IMR-90 (cell line): ENCODE measurements around the gene LRRC26. TPM values are rescaled to one million over a fixed set of nuclear protein-coding genes. Genes with fewer than 3 reads are reported as not detected.
A peak's percentile ranks its signal among the peaks of the same experiment; 100 is the strongest.

Source experiments
- ATAC-seq: fragments of 200-7000 bp; cut with Tn5 transposase; 2 replicates; pipeline ENCODE4 v1.9.1; 2020; ENCODE audit warnings: low read depth, mild to moderate bottlenecking, moderate library complexity
- BruUV-seq: library from RNA; stranded (reverse); fragments of 400-500 nt; replicated peaks from 2 replicates; lab custom pipeline; 2021; lab: Mats Ljungman, UMichigan
- CTCF ChIA-PET: fragments of 300-600 bp; formaldehyde crosslinking; extraction: SDS; loops from one replicate; lab custom pipeline; 2021; ENCODE audit warnings: antibody characterized with exemption; lab: Yijun Ruan, JAX
- POLR2A ChIA-PET: fragments of 300-600 bp; sonication (Branson Sonifier 250); formaldehyde crosslinking; loops from one replicate; lab custom pipeline; 2022; ENCODE audit warnings: antibody characterized with exemption; ENCODE audit not compliant: unreplicated experiment; lab: Charles Lee
- DNase-seq: peaks from one replicate; pipeline ENCODE4 v3.0.0; 2013
- H2AFZ ChIP-seq: replicated peaks from 2 replicates; pipeline ENCODE3; 2013; ENCODE audit warnings: low read length, mild to moderate bottlenecking; ENCODE audit not compliant: poor library complexity
- H2AK5ac ChIP-seq: 2 replicates; pipeline ENCODE4 v1.6.1; 2013; ENCODE audit warnings: low read depth, low read length, inconsistent platforms
- H2AK9ac ChIP-seq: replicated peaks from 2 replicates; pipeline ENCODE3; 2013; ENCODE audit warnings: mild to moderate bottlenecking, low read depth, low read length, moderate library complexity; ENCODE audit not compliant: poor library complexity
- H2BK120ac ChIP-seq: 2 replicates; pipeline ENCODE4 v1.6.1; 2013; ENCODE audit warnings: low read depth, low read length, inconsistent platforms
- H2BK15ac ChIP-seq: 3 replicates; pipeline ENCODE4 v1.6.1; 2013; ENCODE audit warnings: low read depth, low read length, inconsistent platforms
- H2BK20ac ChIP-seq: 2 replicates; pipeline ENCODE4 v1.6.1; 2013; ENCODE audit warnings: low read depth, mild to moderate bottlenecking, inconsistent platforms, low read length, moderate library complexity
- H2BK5ac ChIP-seq: 2 replicates; pipeline ENCODE4 v1.6.1; 2013; ENCODE audit warnings: mild to moderate bottlenecking, low read depth, low read length, inconsistent platforms; ENCODE audit not compliant: poor library complexity, severe bottlenecking
- H3K14ac ChIP-seq: replicated peaks from 2 replicates; pipeline ENCODE4 v1.6.1; 2013; ENCODE audit warnings: low read depth, low read length, inconsistent platforms
- H3K18ac ChIP-seq: 2 replicates; pipeline ENCODE4 v1.6.1; 2013; ENCODE audit warnings: low read depth, low read length, control low read depth
- H3K23ac ChIP-seq: 2 replicates; pipeline ENCODE4 v1.6.1; 2013; ENCODE audit warnings: low read depth, low read length, inconsistent platforms
- H3K27ac ChIP-seq: 2 replicates; pipeline ENCODE4 v1.5.1; 2013; ENCODE audit warnings: mild to moderate bottlenecking, control low read depth, low read length; ENCODE audit not compliant: insufficient read depth
- H3K27me3 ChIP-seq: 2 replicates; pipeline ENCODE4 v1.6.1; 2013; ENCODE audit warnings: low read length; ENCODE audit not compliant: control insufficient read depth, insufficient read depth
- H3K36me3 ChIP-seq: 2 replicates; pipeline ENCODE4 v1.6.1; 2013; ENCODE audit warnings: low read length, mixed read lengths; ENCODE audit not compliant: control insufficient read depth, insufficient read depth
- H3K4ac ChIP-seq: 2 replicates; pipeline ENCODE4 v1.6.1; 2013; ENCODE audit warnings: low read depth, low read length, inconsistent platforms
- H3K4me1 ChIP-seq: 2 replicates; pipeline ENCODE4 v1.6.1; 2013; ENCODE audit warnings: low read length, mixed read lengths; ENCODE audit not compliant: control insufficient read depth, insufficient read depth
- H3K4me2 ChIP-seq: 2 replicates; pipeline ENCODE4 v1.6.1; 2013; ENCODE audit warnings: low read depth, mild to moderate bottlenecking, control low read depth, low read length, moderate library complexity
- H3K4me3 ChIP-seq: 2 replicates; pipeline ENCODE4 v1.5.1; 2013; ENCODE audit warnings: low read depth, mild to moderate bottlenecking, control low read depth, low read length, moderate library complexity; ENCODE audit not compliant: insufficient read depth
- H3K56ac ChIP-seq: 2 replicates; pipeline ENCODE4 v1.6.1; 2013; ENCODE audit warnings: low read length, inconsistent platforms; ENCODE audit not compliant: insufficient read depth; ENCODE audit errors: extremely low read depth
- H3K79me1 ChIP-seq, 2 experiments: 2 replicates each; pipeline ENCODE4 v1.6.1; 2013; ENCODE audit warnings: low read length in 2 of 2, inconsistent platforms in 1 of 2, low read depth in 1 of 2
- H3K9ac ChIP-seq: 2 replicates; pipeline ENCODE4 v1.6.1; 2013; ENCODE audit warnings: low read depth, low read length, control low read depth
- H3K9me1 ChIP-seq: 2 replicates; pipeline ENCODE4 v1.6.1; 2013; ENCODE audit warnings: low read length, inconsistent platforms; ENCODE audit not compliant: insufficient read depth
- H3K9me3 ChIP-seq: 2 replicates; pipeline ENCODE4 v1.6.1; 2013; ENCODE audit warnings: low read length; ENCODE audit not compliant: control insufficient read depth, insufficient read depth
- H4K20me1 ChIP-seq: 2 replicates; pipeline ENCODE4 v1.6.1; 2013; ENCODE audit warnings: low read length, inconsistent platforms; ENCODE audit not compliant: insufficient read depth
- H4K5ac ChIP-seq: 2 replicates; pipeline ENCODE4 v1.6.1; 2013; ENCODE audit warnings: mild to moderate bottlenecking, low read depth, low read length, control low read depth
- H4K8ac ChIP-seq, 2 experiments: 2 replicates each; pipeline ENCODE4 v1.6.1; 2013; ENCODE audit warnings: low read depth in 2 of 2, low read length in 2 of 2, control low read depth in 1 of 2, inconsistent platforms in 1 of 2
- H4K91ac ChIP-seq: 2 replicates; pipeline ENCODE4 v1.6.1; 2013; ENCODE audit warnings: low read depth, low read length, inconsistent platforms; ENCODE audit not compliant: insufficient read depth
- CHD1 ChIP-seq: IDR thresholded peaks from 2 replicates; pipeline ENCODE4 v1.6.1; 2012; ENCODE audit warnings: low read depth, low read length, improper control_type of control experiment
- MAFK ChIP-seq: IDR thresholded peaks from 2 replicates; pipeline ENCODE4 v1.6.1; 2012; ENCODE audit warnings: low read depth, low read length, improper control_type of control experiment
- MAZ ChIP-seq: IDR thresholded peaks from 2 replicates; pipeline ENCODE4 v1.6.1; 2012; ENCODE audit warnings: low read depth, mild to moderate bottlenecking, low read length, improper control_type of control experiment, moderate library complexity, borderline replicate concordance
- NFE2L2 ChIP-seq: fragments of 150-350 bp; IDR thresholded peaks from 2 replicates; pipeline ENCODE4 v1.6.1; 2016; ENCODE audit warnings: low read depth, mild to moderate bottlenecking, low read length
- RAD21 ChIP-seq: IDR thresholded peaks from 2 replicates; pipeline ENCODE4 v1.6.1; 2012; ENCODE audit warnings: low read length, improper control_type of control experiment
- RCOR1 ChIP-seq: IDR thresholded peaks from 2 replicates; pipeline ENCODE4 v1.6.1; 2012; ENCODE audit warnings: mild to moderate bottlenecking, low read length, improper control_type of control experiment; ENCODE audit not compliant: insufficient replicate concordance
- WGBS, 2 experiments: methylation state at CpG; one replicate each; pipeline versions ENCODE4 v1.1.5 to v1.1.7; 2013; ENCODE audit warnings: missing lambda C conversion rate in 2 of 2; ENCODE audit not compliant: insufficient read length in 1 of 2; ENCODE audit errors: extremely low coverage in 2 of 2; 5-methylcytosine and 5-hydroxymethylcytosine counted together
- dilution Hi-C: fragments of 300-500 bp; cut with HindIII; formaldehyde crosslinking; loops from one replicate; pipeline ENCODE4 v1.14.3; 2018; ENCODE audit warnings: low sequenced_read_pairs; ENCODE audit not compliant: unreplicated experiment
- in situ Hi-C: fragments of 300-500 bp; cut with MboI; formaldehyde crosslinking; loops from 3 replicates; pipeline ENCODE4 v1.14.3; 2019; ENCODE audit warnings: low sequenced_read_pairs, inconsistent platforms, mixed read lengths
- intact Hi-C: fragments of 100-400 bp; cut with micrococcal nuclease; formaldehyde crosslinking; loops from 2 replicates; pipeline ENCODE4 v1.10.0; 2022
- polyA plus RNA-seq, 3 experiments: library from polyadenylated mRNA; depleted of rRNA; stranded (reverse); fragments of >200 nt; gene quantifications; 2 replicates each; pipeline ENCODE4 v1.2.3, GENCODE V29; 2012; ENCODE audit warnings: low replicate concordance in 1 of 3
- total RNA-seq: library from RNA; depleted of rRNA; stranded (reverse); fragments of >200 nt; gene quantifications from 2 replicates; pipeline ENCODE4 v1.2.3, GENCODE V29; 2012
- TF ChIP-seq, protein P1 (sequence below): fragments of 150-350 bp; IDR thresholded peaks from 2 replicates; pipeline ENCODE4 v1.6.1; 2017; ENCODE audit warnings: mild to moderate bottlenecking, antibody characterized with exemption, low read length, low read depth
- TF ChIP-seq, protein P2 (sequence below): conservative IDR thresholded peaks from 2 replicates; pipeline ENCODE4 v1.5.1; 2012; ENCODE audit warnings: mild to moderate bottlenecking, low read depth, low read length, improper control_type of control experiment

The LRRC26 gene
- total and polyA plus RNA-seq, 2 of the 4 experiments (the other 2 are of a cell fraction), result not detected

DNA sequence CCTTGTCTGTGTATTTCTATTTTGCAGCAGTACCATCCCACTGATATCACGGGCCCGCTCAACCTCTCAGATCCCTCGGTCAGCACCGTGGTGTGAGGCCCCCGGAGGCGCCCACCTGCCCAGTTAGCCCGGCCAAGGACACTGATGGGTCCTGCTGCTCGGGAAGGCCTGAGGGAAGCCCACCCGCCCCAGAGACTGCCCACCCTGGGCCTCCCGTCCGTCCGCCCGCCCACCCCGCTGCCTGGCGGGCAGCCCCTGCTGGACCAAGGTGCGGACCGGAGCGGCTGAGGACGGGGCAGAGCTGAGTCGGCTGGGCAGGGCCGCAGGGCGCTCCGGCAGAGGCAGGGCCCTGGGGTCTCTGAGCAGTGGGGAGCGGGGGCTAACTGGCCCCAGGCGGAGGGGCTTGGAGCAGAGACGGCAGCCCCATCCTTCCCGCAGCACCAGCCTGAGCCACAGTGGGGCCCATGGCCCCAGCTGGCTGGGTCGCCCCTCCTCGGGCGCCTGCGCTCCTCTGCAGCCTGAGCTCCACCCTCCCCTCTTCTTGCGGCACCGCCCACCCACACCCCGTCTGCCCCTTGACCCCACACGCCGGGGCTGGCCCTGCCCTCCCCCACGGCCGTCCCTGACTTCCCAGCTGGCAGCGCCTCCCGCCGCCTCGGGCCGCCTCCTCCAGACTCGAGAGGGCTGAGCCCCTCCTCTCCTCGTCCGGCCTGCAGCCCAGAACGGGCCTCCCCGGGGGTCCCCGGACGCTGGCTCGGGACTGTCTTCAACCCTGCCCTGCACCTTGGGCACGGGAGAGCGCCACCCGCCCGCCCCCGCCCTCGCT, 1.9 kb downstream of the LRRC26 start:
- Histone ChIP-seq H4K5ac (no peak overlapping the region), H3K4me3 (no peak overlapping the region), H3K14ac (no peak overlapping the region), H3K79me1 (no peaks in the 10 kb centered on the region), H3K4ac (no peak overlapping the region), H3K36me3 (no peaks in the 10 kb centered on the region), H2BK15ac (no peak overlapping the region), H3K4me2 (no peak overlapping the region), H3K27ac (no peak overlapping the region), H3K9ac (no peak overlapping the region), H3K9me3 (no peaks in the 10 kb centered on the region), H2AFZ (no peak overlapping the region), H4K8ac (no peak overlapping the region), H2AK9ac (no peak overlapping the region), H2AK5ac (no peak overlapping the region), H3K23ac (no peak overlapping the region), H3K18ac (no peak overlapping the region), H3K56ac (no peak overlapping the region), H4K91ac (no peak overlapping the region), H3K4me1 (peaks cover 4% of the 10 kb centered on the region; the same call in 1 of the 2 replicates), H2BK120ac (no peak overlapping the region), H3K9me1 (no peaks in the 10 kb centered on the region), H2BK20ac (no peak overlapping the region), H3K27me3 (peaks cover 88% of the 10 kb centered on the region), H4K20me1 (no peaks in the 10 kb centered on the region), H2BK5ac (no peak overlapping the region)
- no peak for DNase-seq
- BruUV-seq, result no TSS peak
- intact Hi-C loops (no loop called here), dilution Hi-C loops (no loop called here), in situ Hi-C loops (no loop called here)
- peak; percentile 19; the same call in 1 of the 2 replicates for ATAC-seq
- 10% methylated on average over 9 of the region's 57 CpGs; no CpG with 5 or more reads in 1 of the 2 experiments for WGBS, 2 experiments
- POLR2A ChIA-PET, result no interaction called here
- TF ChIP-seq RAD21 (no peak), MAZ (no peak), RCOR1 (no peak), MAFK (no peak), NFE2L2 (no peak), CHD1 (no peak)
- TF ChIP-seq, protein P1, sequence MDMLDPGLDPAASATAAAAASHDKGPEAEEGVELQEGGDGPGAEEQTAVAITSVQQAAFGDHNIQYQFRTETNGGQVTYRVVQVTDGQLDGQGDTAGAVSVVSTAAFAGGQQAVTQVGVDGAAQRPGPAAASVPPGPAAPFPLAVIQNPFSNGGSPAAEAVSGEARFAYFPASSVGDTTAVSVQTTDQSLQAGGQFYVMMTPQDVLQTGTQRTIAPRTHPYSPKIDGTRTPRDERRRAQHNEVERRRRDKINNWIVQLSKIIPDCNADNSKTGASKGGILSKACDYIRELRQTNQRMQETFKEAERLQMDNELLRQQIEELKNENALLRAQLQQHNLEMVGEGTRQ, result no peak
- TF ChIP-seq, protein P2, sequence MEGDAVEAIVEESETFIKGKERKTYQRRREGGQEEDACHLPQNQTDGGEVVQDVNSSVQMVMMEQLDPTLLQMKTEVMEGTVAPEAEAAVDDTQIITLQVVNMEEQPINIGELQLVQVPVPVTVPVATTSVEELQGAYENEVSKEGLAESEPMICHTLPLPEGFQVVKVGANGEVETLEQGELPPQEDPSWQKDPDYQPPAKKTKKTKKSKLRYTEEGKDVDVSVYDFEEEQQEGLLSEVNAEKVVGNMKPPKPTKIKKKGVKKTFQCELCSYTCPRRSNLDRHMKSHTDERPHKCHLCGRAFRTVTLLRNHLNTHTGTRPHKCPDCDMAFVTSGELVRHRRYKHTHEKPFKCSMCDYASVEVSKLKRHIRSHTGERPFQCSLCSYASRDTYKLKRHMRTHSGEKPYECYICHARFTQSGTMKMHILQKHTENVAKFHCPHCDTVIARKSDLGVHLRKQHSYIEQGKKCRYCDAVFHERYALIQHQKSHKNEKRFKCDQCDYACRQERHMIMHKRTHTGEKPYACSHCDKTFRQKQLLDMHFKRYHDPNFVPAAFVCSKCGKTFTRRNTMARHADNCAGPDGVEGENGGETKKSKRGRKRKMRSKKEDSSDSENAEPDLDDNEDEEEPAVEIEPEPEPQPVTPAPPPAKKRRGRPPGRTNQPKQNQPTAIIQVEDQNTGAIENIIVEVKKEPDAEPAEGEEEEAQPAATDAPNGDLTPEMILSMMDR, result no peak
- CTCF ChIA-PET, result no interaction called here
